ENCODE data around the gene DCST1. TPM values are rescaled to one million over a fixed set of nuclear protein-coding genes. Genes with fewer than 3 reads are reported as not detected.
A peak's percentile ranks its signal among the peaks of the same experiment; 100 is the strongest.

Gene DCST1
- total and polyA plus RNA-seq, 2 of the 4 experiments (the other 2 are of a cell fraction): not detected

GRCh38 chr1:155064111-155064831 is 30.6 kb downstream of the DCST1 start:
- Histone ChIP-seq H3K9me1 (ENCODE audit: insufficient read depth, low read length) (peaks cover 3% of the 10 kb centered on the region; the same call in 1 of the 2 replicates), H3K4me3 (ENCODE audit: insufficient read depth, low read depth, low read length) (peak overlapping the region; percentile 90), H3K27ac (ENCODE audit: insufficient read depth, low read length) (no peak overlapping the region), H2BK20ac (ENCODE audit: low read depth, low read length) (no peak overlapping the region), H4K5ac (ENCODE audit: low read depth, low read length) (no peak overlapping the region), H3K56ac (ENCODE audit: extremely low read depth, insufficient read depth, low read length) (no peak overlapping the region), H3K18ac (ENCODE audit: low read depth, low read length) (no peak overlapping the region), H2AK9ac (replicated peaks; ENCODE audit: low read depth, low read length, poor library complexity) (no peak overlapping the region), H3K36me3 (ENCODE audit: control insufficient read depth, insufficient read depth, low read length) (peaks cover 15% of the 10 kb centered on the region; the same call in 1 of the 2 replicates), H2BK120ac (ENCODE audit: low read depth, low read length) (no peak overlapping the region), H3K4ac (ENCODE audit: low read depth, low read length) (no peak overlapping the region), H3K79me1 (ENCODE audit: low read depth in 1 of 2, low read length in 2 of 2) (peaks cover 10 to 17% of the 10 kb centered on the region in 2 experiments), H3K27me3 (ENCODE audit: control insufficient read depth, insufficient read depth, low read length) (no peaks in the 10 kb centered on the region), H2AFZ (replicated peaks; ENCODE audit: low read length, poor library complexity) (peak overlapping the region; percentile 96), H3K4me1 (ENCODE audit: control insufficient read depth, insufficient read depth, low read length) (peaks cover 4% of the 10 kb centered on the region; the same call in 1 of the 2 replicates), H2AK5ac (ENCODE audit: low read depth, low read length) (no peak overlapping the region), H3K4me2 (ENCODE audit: low read depth, low read length) (peak overlapping the region; percentile 57), H3K9me3 (ENCODE audit: control insufficient read depth, insufficient read depth, low read length) (no peaks in the 10 kb centered on the region), H3K23ac (ENCODE audit: low read depth, low read length) (peak overlapping the region; percentile 63; the same call in 1 of the 2 replicates), H2BK15ac (ENCODE audit: low read depth, low read length) (no peak overlapping the region), H4K8ac (ENCODE audit: low read depth in 2 of 2, low read length in 2 of 2) (peak overlapping the region in 1 of 2 experiments; percentile 24; a peak in 1 of 4 replicates), H4K91ac (ENCODE audit: insufficient read depth, low read depth, low read length) (no peak overlapping the region), H2BK5ac (ENCODE audit: low read depth, low read length, poor library complexity, severe bottlenecking) (no peak overlapping the region), H3K14ac (replicated peaks; ENCODE audit: low read depth, low read length) (0 out of 2 replicates have a peak overlapping the region, but pooled peaks have one; percentile 27), H4K20me1 (ENCODE audit: insufficient read depth, low read length) (peaks cover 17% of the 10 kb centered on the region), H3K9ac (ENCODE audit: low read depth, low read length) (peak overlapping the region; percentile 17)
- WGBS, 2 experiments (ENCODE audit: extremely low coverage in 2 of 2, insufficient read length in 1 of 2): no CpG with 5 or more reads among the region's 14 CpGs
- peak; percentile 29 for DNase-seq
- dilution Hi-C loops (cut with HindIII; ENCODE audit: low sequenced_read_pairs, unreplicated experiment) (no loop called here), intact Hi-C loops (cut with micrococcal nuclease) (loop anchor here (5.0 kb wide), 1 partner anchor 107 kb away; the partner anchor contains the start of gene PBXIP1), in situ Hi-C loops (cut with MboI; ENCODE audit: low sequenced_read_pairs) (no loop called here)
- peak; percentile 45 for ATAC-seq (ENCODE audit: low read depth)
- POLR2A ChIA-PET (ENCODE audit: unreplicated experiment): no interaction called here
- CTCF ChIA-PET: interaction anchor here (0.6 to 2.3 kb wide), 3 partner anchors 21 to 579 kb away, joined by 5 to 9 read pairs (median 7); no protein-coding TSS in a partner anchor
- BruUV-seq (replicated peaks): TSS peak; percentile 74
- TF ChIP-seq MXI1 (IDR thresholded peaks at IDR 0.05; ENCODE audit: borderline replicate concordance, low read depth, low read length) (no peak), MAFK (IDR thresholded peaks at IDR 0.05; ENCODE audit: low read depth, low read length) (no peak), CEBPB (IDR thresholded peaks at IDR 0.05; ENCODE audit: low read depth, low read length) (no peak), FOS (IDR thresholded peaks at IDR 0.05; ENCODE audit: low read depth, low read length) (no peak), CHD1 (IDR thresholded peaks at IDR 0.05; ENCODE audit: low read depth, low read length) (no peak), POLR2A (IDR thresholded peaks at IDR 0.05; ENCODE audit: low read depth, low read length) (no peak), RAD21 (IDR thresholded peaks at IDR 0.05; ENCODE audit: low read length) (no peak), RFX5 (IDR thresholded peaks at IDR 0.05; ENCODE audit: low read depth, low read length) (no peak), BHLHE40 (IDR thresholded peaks at IDR 0.05; ENCODE audit: low read depth, low read length) (0 out of 2 replicates have a peak, but pooled peaks have one; percentile 44), NFE2L2 (IDR thresholded peaks at IDR 0.05; ENCODE audit: low read depth, low read length) (no peak), SMC3 (IDR thresholded peaks at IDR 0.05; ENCODE audit: low read depth, low read length) (no peak), RCOR1 (IDR thresholded peaks at IDR 0.05; ENCODE audit: insufficient replicate concordance, low read length) (peak; percentile 24)
- TF ChIP-seq, protein P1, sequence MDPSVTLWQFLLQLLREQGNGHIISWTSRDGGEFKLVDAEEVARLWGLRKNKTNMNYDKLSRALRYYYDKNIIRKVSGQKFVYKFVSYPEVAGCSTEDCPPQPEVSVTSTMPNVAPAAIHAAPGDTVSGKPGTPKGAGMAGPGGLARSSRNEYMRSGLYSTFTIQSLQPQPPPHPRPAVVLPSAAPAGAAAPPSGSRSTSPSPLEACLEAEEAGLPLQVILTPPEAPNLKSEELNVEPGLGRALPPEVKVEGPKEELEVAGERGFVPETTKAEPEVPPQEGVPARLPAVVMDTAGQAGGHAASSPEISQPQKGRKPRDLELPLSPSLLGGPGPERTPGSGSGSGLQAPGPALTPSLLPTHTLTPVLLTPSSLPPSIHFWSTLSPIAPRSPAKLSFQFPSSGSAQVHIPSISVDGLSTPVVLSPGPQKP (IDR thresholded peaks at IDR 0.05; ENCODE audit: borderline replicate concordance, low read depth, low read length): no peak
- TF ChIP-seq, protein P2, sequence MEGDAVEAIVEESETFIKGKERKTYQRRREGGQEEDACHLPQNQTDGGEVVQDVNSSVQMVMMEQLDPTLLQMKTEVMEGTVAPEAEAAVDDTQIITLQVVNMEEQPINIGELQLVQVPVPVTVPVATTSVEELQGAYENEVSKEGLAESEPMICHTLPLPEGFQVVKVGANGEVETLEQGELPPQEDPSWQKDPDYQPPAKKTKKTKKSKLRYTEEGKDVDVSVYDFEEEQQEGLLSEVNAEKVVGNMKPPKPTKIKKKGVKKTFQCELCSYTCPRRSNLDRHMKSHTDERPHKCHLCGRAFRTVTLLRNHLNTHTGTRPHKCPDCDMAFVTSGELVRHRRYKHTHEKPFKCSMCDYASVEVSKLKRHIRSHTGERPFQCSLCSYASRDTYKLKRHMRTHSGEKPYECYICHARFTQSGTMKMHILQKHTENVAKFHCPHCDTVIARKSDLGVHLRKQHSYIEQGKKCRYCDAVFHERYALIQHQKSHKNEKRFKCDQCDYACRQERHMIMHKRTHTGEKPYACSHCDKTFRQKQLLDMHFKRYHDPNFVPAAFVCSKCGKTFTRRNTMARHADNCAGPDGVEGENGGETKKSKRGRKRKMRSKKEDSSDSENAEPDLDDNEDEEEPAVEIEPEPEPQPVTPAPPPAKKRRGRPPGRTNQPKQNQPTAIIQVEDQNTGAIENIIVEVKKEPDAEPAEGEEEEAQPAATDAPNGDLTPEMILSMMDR (conservative IDR thresholded peaks at IDR 0.05; ENCODE audit: low read depth, low read length): no peak
- TF ChIP-seq, protein P3, sequence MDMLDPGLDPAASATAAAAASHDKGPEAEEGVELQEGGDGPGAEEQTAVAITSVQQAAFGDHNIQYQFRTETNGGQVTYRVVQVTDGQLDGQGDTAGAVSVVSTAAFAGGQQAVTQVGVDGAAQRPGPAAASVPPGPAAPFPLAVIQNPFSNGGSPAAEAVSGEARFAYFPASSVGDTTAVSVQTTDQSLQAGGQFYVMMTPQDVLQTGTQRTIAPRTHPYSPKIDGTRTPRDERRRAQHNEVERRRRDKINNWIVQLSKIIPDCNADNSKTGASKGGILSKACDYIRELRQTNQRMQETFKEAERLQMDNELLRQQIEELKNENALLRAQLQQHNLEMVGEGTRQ (IDR thresholded peaks at IDR 0.05; ENCODE audit: low read depth, low read length): no peak

All from IMR-90 (cell line).